Stomach (tissue), 4 donors: ENCODE measurements around the gene OR6B3.

Source experiments
- CTCF ChIP-seq, 7 experiments: fragments of 450-650 bp in 4 of 7; fragments of 200-600 bp in 3 of 7; sonication (generic) in 3 of 7; IDR thresholded peaks; one replicate each; pipeline ENCODE4 v1.5.1; 2016 to 2019; ENCODE audit warnings: antibody characterized with exemption in 7 of 7, control low read depth in 2 of 7, mild to moderate bottlenecking in 1 of 7
- POLR2A ChIP-seq, 4 donors: fragments of 450-650 bp; IDR thresholded peaks; one replicate each; pipeline ENCODE4 v1.6.1; 2016; ENCODE audit warnings: antibody characterized with exemption in 4 of 4, control low read depth in 2 of 4, mild to moderate bottlenecking in 1 of 4, moderate library complexity in 1 of 4

- TF ChIP-seq POLR2A (IDR thresholded peaks at IDR 0.05) = no peak
- no peak for TF ChIP-seq CTCF (IDR thresholded peaks at IDR 0.05)
These were observed 52.6 kb downstream of the OR6B3 start for GRCh38 chr2:240000671-240001070.
